ENCODE results near the gene JUND. TPM values are rescaled to one million over a fixed set of nuclear protein-coding genes. Genes with fewer than 3 reads are reported as not detected.

Gene JUND
- total and polyA plus RNA-seq, 2 of the 8 experiments (the other 6 are each of a cell fraction or from before 2014, with no cell fraction given) = 54.0 to 77.5 TPM

DNA sequence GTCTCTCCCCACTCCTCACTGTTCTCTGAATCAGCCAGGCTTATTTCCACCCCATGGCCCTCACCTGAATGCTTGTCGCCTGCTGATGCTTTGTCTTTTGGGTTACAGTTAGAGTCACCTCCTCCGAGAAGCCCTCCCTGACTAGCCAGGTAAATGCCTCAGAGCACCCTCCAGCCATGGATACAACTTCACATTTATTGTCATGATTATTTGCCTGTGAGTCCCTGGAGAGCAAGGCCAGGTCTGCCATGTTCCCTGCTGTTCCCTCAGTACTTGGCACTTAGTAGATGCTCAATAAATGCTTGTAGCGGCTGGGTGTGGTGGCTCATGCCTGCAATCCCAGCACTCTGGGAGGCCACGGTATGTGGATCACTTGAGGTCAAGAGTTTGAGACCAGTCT lies 51.5 kb downstream of the JUND start (continued):
- TF ChIP-seq, protein P1, sequence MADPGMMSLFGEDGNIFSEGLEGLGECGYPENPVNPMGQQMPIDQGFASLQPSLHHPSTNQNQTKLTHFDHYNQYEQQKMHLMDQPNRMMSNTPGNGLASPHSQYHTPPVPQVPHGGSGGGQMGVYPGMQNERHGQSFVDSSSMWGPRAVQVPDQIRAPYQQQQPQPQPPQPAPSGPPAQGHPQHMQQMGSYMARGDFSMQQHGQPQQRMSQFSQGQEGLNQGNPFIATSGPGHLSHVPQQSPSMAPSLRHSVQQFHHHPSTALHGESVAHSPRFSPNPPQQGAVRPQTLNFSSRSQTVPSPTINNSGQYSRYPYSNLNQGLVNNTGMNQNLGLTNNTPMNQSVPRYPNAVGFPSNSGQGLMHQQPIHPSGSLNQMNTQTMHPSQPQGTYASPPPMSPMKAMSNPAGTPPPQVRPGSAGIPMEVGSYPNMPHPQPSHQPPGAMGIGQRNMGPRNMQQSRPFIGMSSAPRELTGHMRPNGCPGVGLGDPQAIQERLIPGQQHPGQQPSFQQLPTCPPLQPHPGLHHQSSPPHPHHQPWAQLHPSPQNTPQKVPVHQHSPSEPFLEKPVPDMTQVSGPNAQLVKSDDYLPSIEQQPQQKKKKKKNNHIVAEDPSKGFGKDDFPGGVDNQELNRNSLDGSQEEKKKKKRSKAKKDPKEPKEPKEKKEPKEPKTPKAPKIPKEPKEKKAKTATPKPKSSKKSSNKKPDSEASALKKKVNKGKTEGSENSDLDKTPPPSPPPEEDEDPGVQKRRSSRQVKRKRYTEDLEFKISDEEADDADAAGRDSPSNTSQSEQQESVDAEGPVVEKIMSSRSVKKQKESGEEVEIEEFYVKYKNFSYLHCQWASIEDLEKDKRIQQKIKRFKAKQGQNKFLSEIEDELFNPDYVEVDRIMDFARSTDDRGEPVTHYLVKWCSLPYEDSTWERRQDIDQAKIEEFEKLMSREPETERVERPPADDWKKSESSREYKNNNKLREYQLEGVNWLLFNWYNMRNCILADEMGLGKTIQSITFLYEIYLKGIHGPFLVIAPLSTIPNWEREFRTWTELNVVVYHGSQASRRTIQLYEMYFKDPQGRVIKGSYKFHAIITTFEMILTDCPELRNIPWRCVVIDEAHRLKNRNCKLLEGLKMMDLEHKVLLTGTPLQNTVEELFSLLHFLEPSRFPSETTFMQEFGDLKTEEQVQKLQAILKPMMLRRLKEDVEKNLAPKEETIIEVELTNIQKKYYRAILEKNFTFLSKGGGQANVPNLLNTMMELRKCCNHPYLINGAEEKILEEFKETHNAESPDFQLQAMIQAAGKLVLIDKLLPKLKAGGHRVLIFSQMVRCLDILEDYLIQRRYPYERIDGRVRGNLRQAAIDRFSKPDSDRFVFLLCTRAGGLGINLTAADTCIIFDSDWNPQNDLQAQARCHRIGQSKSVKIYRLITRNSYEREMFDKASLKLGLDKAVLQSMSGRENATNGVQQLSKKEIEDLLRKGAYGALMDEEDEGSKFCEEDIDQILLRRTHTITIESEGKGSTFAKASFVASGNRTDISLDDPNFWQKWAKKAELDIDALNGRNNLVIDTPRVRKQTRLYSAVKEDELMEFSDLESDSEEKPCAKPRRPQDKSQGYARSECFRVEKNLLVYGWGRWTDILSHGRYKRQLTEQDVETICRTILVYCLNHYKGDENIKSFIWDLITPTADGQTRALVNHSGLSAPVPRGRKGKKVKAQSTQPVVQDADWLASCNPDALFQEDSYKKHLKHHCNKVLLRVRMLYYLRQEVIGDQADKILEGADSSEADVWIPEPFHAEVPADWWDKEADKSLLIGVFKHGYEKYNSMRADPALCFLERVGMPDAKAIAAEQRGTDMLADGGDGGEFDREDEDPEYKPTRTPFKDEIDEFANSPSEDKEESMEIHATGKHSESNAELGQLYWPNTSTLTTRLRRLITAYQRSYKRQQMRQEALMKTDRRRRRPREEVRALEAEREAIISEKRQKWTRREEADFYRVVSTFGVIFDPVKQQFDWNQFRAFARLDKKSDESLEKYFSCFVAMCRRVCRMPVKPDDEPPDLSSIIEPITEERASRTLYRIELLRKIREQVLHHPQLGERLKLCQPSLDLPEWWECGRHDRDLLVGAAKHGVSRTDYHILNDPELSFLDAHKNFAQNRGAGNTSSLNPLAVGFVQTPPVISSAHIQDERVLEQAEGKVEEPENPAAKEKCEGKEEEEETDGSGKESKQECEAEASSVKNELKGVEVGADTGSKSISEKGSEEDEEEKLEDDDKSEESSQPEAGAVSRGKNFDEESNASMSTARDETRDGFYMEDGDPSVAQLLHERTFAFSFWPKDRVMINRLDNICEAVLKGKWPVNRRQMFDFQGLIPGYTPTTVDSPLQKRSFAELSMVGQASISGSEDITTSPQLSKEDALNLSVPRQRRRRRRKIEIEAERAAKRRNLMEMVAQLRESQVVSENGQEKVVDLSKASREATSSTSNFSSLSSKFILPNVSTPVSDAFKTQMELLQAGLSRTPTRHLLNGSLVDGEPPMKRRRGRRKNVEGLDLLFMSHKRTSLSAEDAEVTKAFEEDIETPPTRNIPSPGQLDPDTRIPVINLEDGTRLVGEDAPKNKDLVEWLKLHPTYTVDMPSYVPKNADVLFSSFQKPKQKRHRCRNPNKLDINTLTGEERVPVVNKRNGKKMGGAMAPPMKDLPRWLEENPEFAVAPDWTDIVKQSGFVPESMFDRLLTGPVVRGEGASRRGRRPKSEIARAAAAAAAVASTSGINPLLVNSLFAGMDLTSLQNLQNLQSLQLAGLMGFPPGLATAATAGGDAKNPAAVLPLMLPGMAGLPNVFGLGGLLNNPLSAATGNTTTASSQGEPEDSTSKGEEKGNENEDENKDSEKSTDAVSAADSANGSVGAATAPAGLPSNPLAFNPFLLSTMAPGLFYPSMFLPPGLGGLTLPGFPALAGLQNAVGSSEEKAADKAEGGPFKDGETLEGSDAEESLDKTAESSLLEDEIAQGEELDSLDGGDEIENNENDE (IDR thresholded peaks at IDR 0.05; ENCODE audit: insufficient replicate concordance, low read length) = no peak
- TF ChIP-seq TAF1 (IDR thresholded peaks at IDR 0.05; ENCODE audit: low read depth, low read length) (no peak), RXRA (IDR thresholded peaks at IDR 0.05; ENCODE audit: insufficient read depth, low read depth, low read length) (no peak), BRCA1 (IDR thresholded peaks at IDR 0.05; ENCODE audit: low read depth, low read length) (no peak), SP1 (IDR thresholded peaks at IDR 0.05; ENCODE audit: low read depth, low read length) (no peak), KDM4A (IDR thresholded peaks at IDR 0.05; ENCODE audit: low read depth, low read length, severe bottlenecking) (no peak), EGR1 (IDR thresholded peaks at IDR 0.05; ENCODE audit: borderline replicate concordance, low read depth, low read length) (no peak)

All from H1 (cell line).